HCT116 (cell line): ENCODE data around the gene FNIP2. TPM values are rescaled to one million over a fixed set of nuclear protein-coding genes. Genes with fewer than 3 reads are reported as not detected.

Source experiments
- ATAC-seq: fragments of 200-7000 bp; cut with Tn5 transposase; 2 replicates; pipeline ENCODE4 v1.9.1; 2020; ENCODE audit warnings: mild to moderate bottlenecking, moderate library complexity
- BruUV-seq: library from RNA; stranded (reverse); fragments of 400-500 nt; replicated peaks from 2 replicates; lab custom pipeline; 2021; lab: Mats Ljungman, UMichigan
- CTCF ChIA-PET: fragments of 300-600 bp; sonication (Branson Sonifier 250); formaldehyde crosslinking; loops from one replicate; lab custom pipeline; 2021; ENCODE audit warnings: antibody characterized with exemption; lab: Charles Lee
- POLR2A ChIA-PET: fragments of 300-600, 350-600 bp; sonication (Branson Sonifier 250); formaldehyde crosslinking; loops from one replicate; lab custom pipeline; 2021; ENCODE audit warnings: antibody characterized with exemption; lab: Charles Lee
- RAD21 ChIA-PET, 2 experiments: fragments of 300-600 bp; sonication (Branson Sonifier 250); formaldehyde crosslinking; loops; one replicate each; lab custom pipeline; 2023; ENCODE audit warnings: low total read pairs in 2 of 2; ENCODE audit not compliant: uncharacterized antibody in 2 of 2, unreplicated experiment in 2 of 2, low non-redundant PET in 1 of 2; lab: Charles Lee
- DNase-seq: peaks from one replicate; pipeline ENCODE4 v3.0.0-alpha.2; 2010; ENCODE audit warnings: low read depth, low spot score
- H2AFZ ChIP-seq: fragments of 200-600 bp; shearing (Covaris generic), sonication (generic); 2 replicates; pipeline ENCODE4 v1.6.1; 2017; ENCODE audit warnings: low read depth, mixed run types, mixed read lengths, antibody characterized with exemption, low read length; ENCODE audit not compliant: poor library complexity, severe bottlenecking
- H3K27ac ChIP-seq: 2 replicates; pipeline ENCODE4 v1.5.1; 2012; ENCODE audit warnings: low read depth, low read length
- H3K27me3 ChIP-seq: fragments of 200-600 bp; sonication (generic); 2 replicates; pipeline ENCODE4 v1.6.1; 2016; ENCODE audit warnings: mixed run types, low read length, mixed read lengths; ENCODE audit not compliant: insufficient read depth
- H3K36me3 ChIP-seq, 2 experiments: fragments of 200-500 bp in 1 of 2; fragments of 200-600 bp in 1 of 2; sonication (Bioruptor generic) in 1 of 2; sonication (generic) in 1 of 2; 2 replicates each; pipeline versions ENCODE4 v1.5.1 to v1.6.1; 2014 to 2016; ENCODE audit warnings: low read length in 2 of 2, inconsistent platforms in 1 of 2, mixed read lengths in 1 of 2, mixed run types in 1 of 2; ENCODE audit not compliant: insufficient read depth in 2 of 2, control insufficient read depth in 1 of 2
- H3K4me1 ChIP-seq, 2 experiments: fragments of 200-600 bp in 1 of 2; sonication (generic) in 1 of 2; 2 replicates each; pipeline versions ENCODE4 v1.5.1 to v1.6.1; 2012 to 2017; ENCODE audit warnings: low read length in 2 of 2, inconsistent platforms in 1 of 2, mild to moderate bottlenecking in 1 of 2, mixed read lengths in 1 of 2, mixed run types in 1 of 2, moderate library complexity in 1 of 2; ENCODE audit not compliant: insufficient read depth in 2 of 2, control insufficient read depth in 1 of 2
- H3K4me2 ChIP-seq: fragments of 200-600 bp; sonication (generic); 2 replicates; pipeline ENCODE4 v1.6.1; 2017; ENCODE audit warnings: mixed run types, low read length, mixed read lengths
- H3K4me3 ChIP-seq, 2 experiments: fragments of 200-600 bp in 1 of 2; sonication (generic) in 1 of 2; replicated peaks in 1 of 2; 2 replicates each; pipeline ENCODE4 v1.5.1; 2011 to 2016; ENCODE audit warnings: low read length in 2 of 2, control low read depth in 1 of 2, low read depth in 1 of 2, mild to moderate bottlenecking in 1 of 2, mixed read lengths in 1 of 2, mixed run types in 1 of 2
- H3K79me2 ChIP-seq: fragments of 200-600 bp; sonication (generic); 2 replicates; pipeline ENCODE4 v1.6.1; 2017; ENCODE audit warnings: mild to moderate bottlenecking, mixed run types, low read length, moderate library complexity, mixed read lengths; ENCODE audit not compliant: insufficient read depth
- H3K9ac ChIP-seq: fragments of 200-600 bp; sonication (generic); 2 replicates; pipeline ENCODE4 v1.6.1; 2016; ENCODE audit warnings: low read length, mixed read lengths
- H3K9me2 ChIP-seq: fragments of 200-600 bp; sonication (generic), shearing (Covaris generic); 2 replicates; pipeline ENCODE4 v1.6.1; 2017; ENCODE audit warnings: mixed run types, mild to moderate bottlenecking, moderate library complexity; ENCODE audit not compliant: insufficient read depth
- H3K9me3 ChIP-seq, 2 experiments: fragments of 200-500 bp in 1 of 2; fragments of 200-600 bp in 1 of 2; sonication (Bioruptor generic) in 1 of 2; sonication (generic) in 1 of 2; 2 replicates each; pipeline ENCODE4 v1.6.1; 2014 to 2017; ENCODE audit warnings: low read length in 2 of 2, mixed read lengths in 2 of 2, inconsistent platforms in 1 of 2, low read depth in 1 of 2, mild to moderate bottlenecking in 1 of 2, mixed run types in 1 of 2, moderate library complexity in 1 of 2; ENCODE audit not compliant: control insufficient read depth in 1 of 2, insufficient read depth in 1 of 2
- H4K20me1 ChIP-seq: fragments of 200-600 bp; sonication (generic), shearing (Covaris generic); 2 replicates; pipeline ENCODE4 v1.6.1; 2017; ENCODE audit warnings: mixed run types, mild to moderate bottlenecking, moderate library complexity; ENCODE audit not compliant: insufficient read depth
- ELF1 ChIP-seq: IDR thresholded peaks from 2 replicates; pipeline ENCODE4 v1.6.1; 2012; ENCODE audit warnings: low read depth, borderline replicate concordance
- EZH2phosphoT487 ChIP-seq: fragments of 200-600 bp; IDR thresholded peaks from 2 replicates; pipeline ENCODE4 v1.6.1; 2018; ENCODE audit warnings: antibody characterized with exemption, borderline replicate concordance
- FOSL1 ChIP-seq: IDR thresholded peaks from 2 replicates; pipeline ENCODE4 v1.6.1; 2012; ENCODE audit warnings: low read depth
- JUND ChIP-seq: IDR thresholded peaks from 2 replicates; pipeline ENCODE4 v1.6.1; 2012
- POLR2A ChIP-seq: IDR thresholded peaks from 2 replicates; pipeline ENCODE4 v1.7.0; 2011; ENCODE audit warnings: borderline replicate concordance; ENCODE audit not compliant: insufficient read depth, insufficient read length; ENCODE audit errors: extremely low read depth
- POLR2AphosphoS5 ChIP-seq: IDR thresholded peaks from 2 replicates; pipeline ENCODE4 v1.6.1; 2011; ENCODE audit warnings: mild to moderate bottlenecking, low read depth, low read length, moderate library complexity
- RAD21 ChIP-seq: IDR thresholded peaks from 2 replicates; pipeline ENCODE4 v1.6.1; 2012; ENCODE audit warnings: low read depth, mild to moderate bottlenecking
- SIN3A ChIP-seq: IDR thresholded peaks from 2 replicates; pipeline ENCODE4 v1.6.1; 2012; ENCODE audit warnings: low read depth
- SP1 ChIP-seq: IDR thresholded peaks from 2 replicates; pipeline ENCODE4 v1.6.1; 2012; ENCODE audit warnings: low read depth
- YY1 ChIP-seq: IDR thresholded peaks from 2 replicates; pipeline ENCODE4 v1.6.1; 2011; ENCODE audit warnings: low read length, low read depth, moderate library complexity, mild to moderate bottlenecking; ENCODE audit not compliant: insufficient replicate concordance; ENCODE audit errors: extremely low read depth
- ZFX ChIP-seq: fragments of 450-650 bp; IDR thresholded peaks from 2 replicates; pipeline ENCODE4 v1.6.1; 2017
- ZNF274 ChIP-seq: fragments of 200-500 bp; sonication (Bioruptor generic); IDR thresholded peaks from 2 replicates; pipeline ENCODE4 v1.6.1; 2014; ENCODE audit warnings: mild to moderate bottlenecking, low read depth, low read length, inconsistent platforms
- intact Hi-C: fragments of 100-400 bp; cut with micrococcal nuclease; formaldehyde crosslinking; loops from 2 replicates; pipeline ENCODE4 v1.10.0; 2022
- total RNA-seq: library from RNA; stranded (reverse); gene quantifications from one replicate; pipeline ENCODE4 v1.2.1, GENCODE V29; 2021; ENCODE audit not compliant: unreplicated experiment
- TF ChIP-seq, protein P1 (sequence below): IDR thresholded peaks from 2 replicates; pipeline ENCODE4 v1.6.1; 2012
- TF ChIP-seq, protein P2 (sequence below): IDR thresholded peaks from 2 replicates; pipeline ENCODE4 v1.6.1; 2012; ENCODE audit warnings: low read depth
- TF ChIP-seq, protein P3 (sequence below): IDR thresholded peaks from 2 replicates; pipeline ENCODE4 v1.6.1; 2012
- TF ChIP-seq, protein P4 (sequence below): IDR thresholded peaks from 2 replicates; pipeline ENCODE4 v1.6.1; 2011; ENCODE audit warnings: mild to moderate bottlenecking, low read length, moderate library complexity; ENCODE audit not compliant: insufficient replicate concordance; ENCODE audit errors: extremely low read depth

FNIP2 gene
- total RNA-seq, 1 experiment from 2014 or later: 4.8 TPM

DNA sequence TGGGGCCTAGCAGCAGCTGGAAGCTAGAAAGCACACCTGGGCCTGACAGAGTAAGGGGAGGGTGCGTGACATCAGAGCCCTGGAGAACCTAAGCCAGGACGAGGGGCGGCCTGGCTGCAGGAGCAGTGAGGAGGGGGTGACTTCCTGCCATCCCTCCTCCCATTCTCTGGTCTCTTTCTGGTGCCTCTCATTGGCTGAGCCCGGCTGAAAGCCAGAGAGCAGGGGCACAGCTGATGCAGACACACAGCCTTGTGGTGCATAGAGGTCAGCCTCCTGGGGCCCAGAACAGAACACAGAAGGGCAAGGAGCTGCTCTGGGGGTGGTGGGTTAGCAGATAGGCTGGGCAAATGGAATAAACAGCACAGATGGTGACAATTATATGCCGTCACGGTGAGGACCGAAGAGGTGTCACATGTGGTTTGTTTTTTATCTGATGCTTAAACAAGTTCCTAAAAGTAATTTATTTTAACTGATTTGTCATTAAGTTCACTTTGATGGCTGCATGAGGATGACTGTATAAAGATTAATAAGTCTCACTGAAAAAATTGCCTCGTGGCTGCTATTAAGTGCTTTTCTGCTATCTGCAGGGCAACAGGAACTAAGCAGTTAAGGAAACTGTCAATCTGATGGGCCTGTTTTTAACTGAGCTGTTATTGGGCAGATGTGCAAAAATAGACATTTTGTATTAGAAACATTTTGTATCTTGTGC is 102.0 kb downstream of the FNIP2 start (continued):
- TF ChIP-seq, protein P1, sequence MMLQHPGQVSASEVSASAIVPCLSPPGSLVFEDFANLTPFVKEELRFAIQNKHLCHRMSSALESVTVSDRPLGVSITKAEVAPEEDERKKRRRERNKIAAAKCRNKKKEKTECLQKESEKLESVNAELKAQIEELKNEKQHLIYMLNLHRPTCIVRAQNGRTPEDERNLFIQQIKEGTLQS: no peak
- no peak for TF ChIP-seq ZNF274

DNA sequence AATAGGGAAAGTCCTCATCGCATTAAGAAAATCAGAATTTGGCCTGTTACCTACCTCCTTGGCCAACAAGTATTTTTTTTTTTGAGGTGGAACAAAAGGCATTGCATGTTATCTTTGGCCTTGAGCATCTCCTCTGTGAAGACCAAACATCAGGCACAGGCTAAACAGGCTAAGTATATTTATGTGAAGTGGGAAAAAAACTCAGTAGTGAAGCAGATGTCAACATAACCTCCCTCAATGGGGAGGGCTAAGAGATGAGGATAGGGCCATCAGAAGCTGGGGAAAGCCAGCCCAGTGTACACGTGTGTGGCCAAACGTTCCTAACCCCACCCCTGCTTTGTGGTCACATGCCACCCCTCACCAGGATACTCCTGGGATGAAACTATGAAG is 102.5 kb downstream of the FNIP2 start:
- POLR2A ChIA-PET: no interaction called here
- H3K27me3 ChIP-seq: no peaks in the 10 kb centered on the region
- intact Hi-C loops: no loop called here
- H3K4me3 ChIP-seq: no peak overlapping the region
- H3K4me2 ChIP-seq: no peak overlapping the region
- H4K20me1 ChIP-seq: no peaks in the 10 kb centered on the region
- no peak for TF ChIP-seq SIN3A
- TF ChIP-seq, protein P2, sequence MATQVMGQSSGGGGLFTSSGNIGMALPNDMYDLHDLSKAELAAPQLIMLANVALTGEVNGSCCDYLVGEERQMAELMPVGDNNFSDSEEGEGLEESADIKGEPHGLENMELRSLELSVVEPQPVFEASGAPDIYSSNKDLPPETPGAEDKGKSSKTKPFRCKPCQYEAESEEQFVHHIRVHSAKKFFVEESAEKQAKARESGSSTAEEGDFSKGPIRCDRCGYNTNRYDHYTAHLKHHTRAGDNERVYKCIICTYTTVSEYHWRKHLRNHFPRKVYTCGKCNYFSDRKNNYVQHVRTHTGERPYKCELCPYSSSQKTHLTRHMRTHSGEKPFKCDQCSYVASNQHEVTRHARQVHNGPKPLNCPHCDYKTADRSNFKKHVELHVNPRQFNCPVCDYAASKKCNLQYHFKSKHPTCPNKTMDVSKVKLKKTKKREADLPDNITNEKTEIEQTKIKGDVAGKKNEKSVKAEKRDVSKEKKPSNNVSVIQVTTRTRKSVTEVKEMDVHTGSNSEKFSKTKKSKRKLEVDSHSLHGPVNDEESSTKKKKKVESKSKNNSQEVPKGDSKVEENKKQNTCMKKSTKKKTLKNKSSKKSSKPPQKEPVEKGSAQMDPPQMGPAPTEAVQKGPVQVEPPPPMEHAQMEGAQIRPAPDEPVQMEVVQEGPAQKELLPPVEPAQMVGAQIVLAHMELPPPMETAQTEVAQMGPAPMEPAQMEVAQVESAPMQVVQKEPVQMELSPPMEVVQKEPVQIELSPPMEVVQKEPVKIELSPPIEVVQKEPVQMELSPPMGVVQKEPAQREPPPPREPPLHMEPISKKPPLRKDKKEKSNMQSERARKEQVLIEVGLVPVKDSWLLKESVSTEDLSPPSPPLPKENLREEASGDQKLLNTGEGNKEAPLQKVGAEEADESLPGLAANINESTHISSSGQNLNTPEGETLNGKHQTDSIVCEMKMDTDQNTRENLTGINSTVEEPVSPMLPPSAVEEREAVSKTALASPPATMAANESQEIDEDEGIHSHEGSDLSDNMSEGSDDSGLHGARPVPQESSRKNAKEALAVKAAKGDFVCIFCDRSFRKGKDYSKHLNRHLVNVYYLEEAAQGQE: no peak
- TF ChIP-seq RAD21: no peak
- no peak for TF ChIP-seq ELF1
- TF ChIP-seq FOSL1: no peak
- no peak for TF ChIP-seq JUND
- TF ChIP-seq YY1: no peak
- no peak for TF ChIP-seq SP1
- TF ChIP-seq, protein P3, sequence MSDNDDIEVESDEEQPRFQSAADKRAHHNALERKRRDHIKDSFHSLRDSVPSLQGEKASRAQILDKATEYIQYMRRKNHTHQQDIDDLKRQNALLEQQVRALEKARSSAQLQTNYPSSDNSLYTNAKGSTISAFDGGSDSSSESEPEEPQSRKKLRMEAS: no peak
- TF ChIP-seq POLR2A: no peak
- TF ChIP-seq ZFX: no peak
- TF ChIP-seq, protein P1: no peak
- TF ChIP-seq ZNF274: no peak
- TF ChIP-seq EZH2phosphoT487: no peak
- TF ChIP-seq, protein P4, sequence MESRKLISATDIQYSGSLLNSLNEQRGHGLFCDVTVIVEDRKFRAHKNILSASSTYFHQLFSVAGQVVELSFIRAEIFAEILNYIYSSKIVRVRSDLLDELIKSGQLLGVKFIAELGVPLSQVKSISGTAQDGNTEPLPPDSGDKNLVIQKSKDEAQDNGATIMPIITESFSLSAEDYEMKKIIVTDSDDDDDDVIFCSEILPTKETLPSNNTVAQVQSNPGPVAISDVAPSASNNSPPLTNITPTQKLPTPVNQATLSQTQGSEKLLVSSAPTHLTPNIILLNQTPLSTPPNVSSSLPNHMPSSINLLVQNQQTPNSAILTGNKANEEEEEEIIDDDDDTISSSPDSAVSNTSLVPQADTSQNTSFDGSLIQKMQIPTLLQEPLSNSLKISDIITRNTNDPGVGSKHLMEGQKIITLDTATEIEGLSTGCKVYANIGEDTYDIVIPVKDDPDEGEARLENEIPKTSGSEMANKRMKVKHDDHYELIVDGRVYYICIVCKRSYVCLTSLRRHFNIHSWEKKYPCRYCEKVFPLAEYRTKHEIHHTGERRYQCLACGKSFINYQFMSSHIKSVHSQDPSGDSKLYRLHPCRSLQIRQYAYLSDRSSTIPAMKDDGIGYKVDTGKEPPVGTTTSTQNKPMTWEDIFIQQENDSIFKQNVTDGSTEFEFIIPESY: no peak
- TF ChIP-seq POLR2AphosphoS5: no peak
- RAD21 ChIA-PET: no interaction called here
- H3K27ac ChIP-seq: no peak overlapping the region
- no peaks in the 10 kb centered on the region for H3K9me3 ChIP-seq
- H3K79me2 ChIP-seq: no peaks in the 10 kb centered on the region
- H3K36me3 ChIP-seq: no peaks in the 10 kb centered on the region
- H3K4me1 ChIP-seq: peaks cover 7 to 11% of the 10 kb centered on the region in 2 experiments
- DNase-seq: no peak
- no peak overlapping the region for H2AFZ ChIP-seq
- H3K9ac ChIP-seq: no peak overlapping the region
- no TSS peak for BruUV-seq
- no peak for ATAC-seq
- no peaks in the 10 kb centered on the region for H3K9me2 ChIP-seq
- CTCF ChIA-PET: no interaction called here
